Endodermal cell (in vitro differentiated cells): ENCODE data around the gene PRM3. TPM values are rescaled to one million over a fixed set of nuclear protein-coding genes. Genes with fewer than 3 reads are reported as not detected.

Source experiments
- DNase-seq: peaks from one replicate; pipeline ENCODE4 v3.0.0-alpha.2; 2017
- H3K27ac ChIP-seq: 2 replicates; pipeline ENCODE4 v1.5.1; 2013; ENCODE audit warnings: mild to moderate bottlenecking, low read depth, low read length, moderate library complexity
- H3K27me3 ChIP-seq: 2 replicates; pipeline ENCODE4 v1.6.1; 2013; ENCODE audit warnings: mild to moderate bottlenecking, low read length, moderate library complexity; ENCODE audit not compliant: insufficient read depth, control insufficient read depth, poor library complexity, severe bottlenecking
- H3K36me3 ChIP-seq: 2 replicates; pipeline ENCODE4 v1.7.0; 2013; ENCODE audit warnings: mild to moderate bottlenecking, low read length, moderate library complexity; ENCODE audit not compliant: control insufficient read depth, insufficient read depth
- H3K4me1 ChIP-seq: one replicate; pipeline ENCODE4 v1.7.0; 2013; ENCODE audit warnings: low read length; ENCODE audit not compliant: control insufficient read depth, insufficient read depth
- H3K4me3 ChIP-seq: 2 replicates; pipeline ENCODE4 v1.5.1; 2013; ENCODE audit warnings: mild to moderate bottlenecking, low read length, moderate library complexity
- H3K9ac ChIP-seq: 2 replicates; pipeline ENCODE4 v1.6.1; 2013; ENCODE audit warnings: mild to moderate bottlenecking, low read length, moderate library complexity; ENCODE audit not compliant: poor library complexity, severe bottlenecking; ENCODE audit errors: extremely low read depth
- H3K9me3 ChIP-seq: 2 replicates; pipeline ENCODE4 v1.6.1; 2013; ENCODE audit warnings: mild to moderate bottlenecking, low read length, moderate library complexity; ENCODE audit not compliant: control insufficient read depth
- H3K27ac Mint-ChIP-seq: 2 replicates; pipeline ENCODE4 v1.8.0; 2020; ENCODE audit warnings: mixed read lengths
- H3K27me3 Mint-ChIP-seq: 2 replicates; pipeline ENCODE4 v1.8.0; 2021; ENCODE audit warnings: mild to moderate bottlenecking, mixed read lengths; ENCODE audit not compliant: insufficient read depth
- H3K36me3 Mint-ChIP-seq: 2 replicates; pipeline ENCODE4 v1.8.0; 2020; ENCODE audit warnings: low read depth, mixed read lengths
- H3K4me1 Mint-ChIP-seq: 2 replicates; pipeline ENCODE4 v1.8.0; 2020; ENCODE audit warnings: mixed read lengths
- H3K4me3 Mint-ChIP-seq: 2 replicates; pipeline ENCODE4 v1.8.0; 2020; ENCODE audit warnings: mild to moderate bottlenecking, moderate library complexity, mixed read lengths
- H3K9me3 Mint-ChIP-seq: 2 replicates; pipeline ENCODE4 v1.8.0; 2020; ENCODE audit warnings: mild to moderate bottlenecking, mixed read lengths
- CTCF ChIP-seq: fragments of 200-600 bp; sonication (generic); conservative IDR thresholded peaks from 2 replicates; pipeline ENCODE4 v1.5.0; 2021; ENCODE audit warnings: antibody characterized with exemption, mild to moderate bottlenecking
- WGBS, 2 experiments: methylation state at CpG; one replicate each; pipeline versions ENCODE4 v1.1.5 to v1.1.7; 2013; ENCODE audit warnings: missing lambda C conversion rate in 2 of 2, mixed read lengths in 1 of 2; ENCODE audit not compliant: insufficient coverage in 1 of 2, insufficient read length in 1 of 2; 5-methylcytosine and 5-hydroxymethylcytosine counted together
- total RNA-seq, 2 donors: library from RNA; stranded (reverse); fragmentation: NEBNext Ultra II Directional in 1 of 2; extraction: Animal tissue kit (Norgen Biotek cat#: 25700) in 1 of 2; gene quantifications; 2 replicates in 1 of 2; 3 replicates in 1 of 2; pipeline ENCODE4 v1.2.1, GENCODE V29; 2021

PRM3 gene
- total RNA-seq, 2 donors from 2014 or later, result not detected

- H3K9me3 Mint-ChIP-seq, result no peaks in the 10 kb centered on the region
- no peak overlapping the region for H3K4me3 Mint-ChIP-seq
- H3K27ac ChIP-seq, result no peak overlapping the region
- TF ChIP-seq CTCF, result no peak
- no peaks in the 10 kb centered on the region for H3K36me3 Mint-ChIP-seq
- H3K4me3 ChIP-seq, result no peak overlapping the region
- H3K4me1 ChIP-seq, result no peaks in the 10 kb centered on the region
- peaks cover 2% of the 10 kb centered on the region for H3K27me3 Mint-ChIP-seq
- H3K9me3 ChIP-seq, result no peaks in the 10 kb centered on the region
- 95 to 97% methylated on average over 14 to 15 of the region's 15 CpGs for WGBS, 2 experiments
- no peak overlapping the region for H3K27ac Mint-ChIP-seq
- H3K4me1 Mint-ChIP-seq, result no peaks in the 10 kb centered on the region
- no peaks in the 10 kb centered on the region for H3K27me3 ChIP-seq
- DNase-seq, result peak; percentile 69
- H3K36me3 ChIP-seq, result no peaks in the 10 kb centered on the region
- H3K9ac ChIP-seq, result no peak overlapping the region
Measured at GRCh38 chr16:11238272-11239202, 34.9 kb downstream of the PRM3 start.

- H3K4me3 ChIP-seq, result no peak overlapping the region
- peaks cover 2% of the 10 kb centered on the region for H3K27me3 Mint-ChIP-seq
- H3K27ac Mint-ChIP-seq, result no peak overlapping the region
- no peak for DNase-seq
- no peak for TF ChIP-seq CTCF
- no peaks in the 10 kb centered on the region for H3K9me3 ChIP-seq
- no peaks in the 10 kb centered on the region for H3K36me3 Mint-ChIP-seq
- WGBS, 2 experiments, result 94 to 98% methylated on average over 8 to 10 of the region's 10 CpGs
- no peaks in the 10 kb centered on the region for H3K4me1 Mint-ChIP-seq
- no peaks in the 10 kb centered on the region for H3K9me3 Mint-ChIP-seq
- H3K36me3 ChIP-seq, result no peaks in the 10 kb centered on the region
- H3K4me3 Mint-ChIP-seq, result no peak overlapping the region
- no peak overlapping the region for H3K27ac ChIP-seq
- no peaks in the 10 kb centered on the region for H3K27me3 ChIP-seq
- H3K9ac ChIP-seq, result no peak overlapping the region
- no peaks in the 10 kb centered on the region for H3K4me1 ChIP-seq
Measured at GRCh38 chr16:11236461-11237254, 36.8 kb downstream of the PRM3 start.

GRCh38 chr16:11235703-11235991 lies 37.8 kb downstream of the PRM3 start:
- H3K9me3 ChIP-seq, result no peaks in the 10 kb centered on the region
- no peak overlapping the region for H3K27ac ChIP-seq
- H3K27ac Mint-ChIP-seq, result no peak overlapping the region
- no peaks in the 10 kb centered on the region for H3K36me3 Mint-ChIP-seq
- no peaks in the 10 kb centered on the region for H3K4me1 Mint-ChIP-seq
- H3K27me3 ChIP-seq, result no peaks in the 10 kb centered on the region
- 94 to 100% methylated on average over 1 to 5 of the region's 5 CpGs for WGBS, 2 experiments
- TF ChIP-seq CTCF, result no peak
- H3K4me3 Mint-ChIP-seq, result no peak overlapping the region
- no peaks in the 10 kb centered on the region for H3K36me3 ChIP-seq
- H3K9ac ChIP-seq, result no peak overlapping the region
- H3K4me3 ChIP-seq, result no peak overlapping the region
- H3K9me3 Mint-ChIP-seq, result no peaks in the 10 kb centered on the region
- H3K4me1 ChIP-seq, result no peaks in the 10 kb centered on the region
- DNase-seq, result no peak
- H3K27me3 Mint-ChIP-seq, result peaks cover 2% of the 10 kb centered on the region
